Neural cell (in vitro differentiated cells): Measurements from ENCODE around the gene CWF19L2. TPM values are rescaled to one million over a fixed set of nuclear protein-coding genes. Genes with fewer than 3 reads are reported as not detected.

ENCODE experiments used
- H2AFZ ChIP-seq: fragments of 200-600, 300-800 bp; sonication (generic), shearing (Covaris generic); 2 replicates; pipeline ENCODE4 v1.6.0; 2014; ENCODE audit warnings: low read depth, mild to moderate bottlenecking, antibody characterized with exemption, low read length, moderate library complexity
- H3F3A ChIP-seq: fragments of 200-600 bp; shearing (Covaris generic); 2 replicates; pipeline ENCODE4 v1.6.1; 2016; ENCODE audit warnings: mild to moderate bottlenecking, moderate library complexity, mixed read lengths, antibody characterized with exemption, low read length; ENCODE audit not compliant: insufficient read depth, poor library complexity, severe bottlenecking
- H3K27ac ChIP-seq: fragments of 200-600, 300-800 bp; sonication (generic), shearing (Covaris generic); 2 replicates; pipeline ENCODE4 v1.5.1; 2014; ENCODE audit warnings: mild to moderate bottlenecking, low read length, moderate library complexity
- H3K27me3 ChIP-seq: fragments of 300-800, 200-600 bp; sonication (generic), shearing (Covaris generic); 2 replicates; pipeline ENCODE4 v1.6.0; 2014; ENCODE audit warnings: mild to moderate bottlenecking, low read depth, low read length, moderate library complexity; ENCODE audit not compliant: insufficient read depth
- H3K36me3 ChIP-seq: fragments of 300-800, 200-600 bp; sonication (generic), shearing (Covaris generic); 2 replicates; pipeline ENCODE4 v1.5.1; 2014; ENCODE audit warnings: mild to moderate bottlenecking, antibody characterized with exemption, low read length, moderate library complexity; ENCODE audit not compliant: insufficient read depth
- H3K4me2 ChIP-seq: fragments of 300-800, 200-600 bp; sonication (generic), shearing (Covaris generic); 2 replicates; pipeline ENCODE4 v1.6.0; 2014; ENCODE audit warnings: mild to moderate bottlenecking, low read length
- H3K4me3 ChIP-seq: fragments of 300-800, 200-600 bp; sonication (generic), shearing (Covaris generic); 2 replicates; pipeline ENCODE4 v1.5.1; 2014; ENCODE audit warnings: mild to moderate bottlenecking, low read length, moderate library complexity
- H3K79me2 ChIP-seq: fragments of 200-600 bp; shearing (Covaris generic); replicated peaks from 2 replicates; pipeline ENCODE4 v1.6.0; 2014; ENCODE audit warnings: mild to moderate bottlenecking, low read length, moderate library complexity; ENCODE audit not compliant: insufficient read depth
- H3K9ac ChIP-seq: fragments of 300-800, 200-600 bp; sonication (generic), shearing (Covaris generic); 2 replicates; pipeline ENCODE4 v1.6.1; 2016; ENCODE audit warnings: mild to moderate bottlenecking, low read length, mixed read lengths
- H3K9me2 ChIP-seq: fragments of 200-600 bp; shearing (Covaris generic); 2 replicates; pipeline ENCODE4 v1.6.1; 2016; ENCODE audit warnings: mild to moderate bottlenecking, low read length, mixed read lengths; ENCODE audit not compliant: insufficient read depth
- H3K9me3 ChIP-seq: fragments of 200-600, 300-800 bp; sonication (generic), shearing (Covaris generic); 2 replicates; pipeline ENCODE4 v1.6.1; 2016; ENCODE audit warnings: mild to moderate bottlenecking, mixed run types, low read length, moderate library complexity, mixed read lengths
- H4K20me1 ChIP-seq: fragments of 200-600 bp; shearing (Covaris generic); 2 replicates; pipeline ENCODE4 v1.6.1; 2016; ENCODE audit warnings: mild to moderate bottlenecking, mixed run types; ENCODE audit not compliant: insufficient read depth
- EP300 ChIP-seq: fragments of 450-650 bp; conservative IDR thresholded peaks from 2 replicates; pipeline ENCODE4 v1.6.1; 2014; ENCODE audit warnings: antibody characterized with exemption, mild to moderate bottlenecking, moderate library complexity; ENCODE audit not compliant: poor library complexity, severe bottlenecking
- EZH2 ChIP-seq: fragments of 200-600, 300-800 bp; shearing (Covaris generic), sonication (generic); IDR thresholded peaks from 2 replicates; pipeline ENCODE4 v1.6.1; 2014; ENCODE audit warnings: antibody characterized with exemption, low read length, borderline replicate concordance, mild to moderate bottlenecking; ENCODE audit not compliant: insufficient read depth, poor library complexity, severe bottlenecking
- MXI1 ChIP-seq: fragments of 450-650 bp; conservative IDR thresholded peaks from 2 replicates; pipeline ENCODE4 v1.6.1; 2014; ENCODE audit warnings: antibody characterized with exemption, mild to moderate bottlenecking; ENCODE audit not compliant: poor library complexity, severe bottlenecking
- POLR2AphosphoS5 ChIP-seq: IDR thresholded peaks from 2 replicates; pipeline ENCODE4 v1.6.1; 2012
- RAD21 ChIP-seq: fragments of 450-650 bp; conservative IDR thresholded peaks from 2 replicates; pipeline ENCODE4 v1.6.1; 2014; ENCODE audit warnings: antibody characterized with exemption, mild to moderate bottlenecking, moderate library complexity
- SMC3 ChIP-seq: fragments of 450-650 bp; conservative IDR thresholded peaks from 2 replicates; pipeline ENCODE4 v1.6.1; 2014; ENCODE audit warnings: antibody characterized with exemption, mild to moderate bottlenecking, moderate library complexity; ENCODE audit not compliant: poor library complexity
- TAF1 ChIP-seq: IDR thresholded peaks from 2 replicates; pipeline ENCODE4 v1.6.1; 2012; ENCODE audit warnings: low read depth
- polyA minus RNA-seq: library from RNA; depleted of rRNA, polyadenylated mRNA; stranded (reverse); fragments of >200 nt; gene quantifications from 2 replicates; pipeline ENCODE4 v1.2.3, GENCODE V29; 2014
- polyA plus RNA-seq: library from polyadenylated mRNA; depleted of rRNA; stranded (reverse); fragments of >200 nt; gene quantifications from 2 replicates; pipeline ENCODE4 v1.2.3, GENCODE V29; 2014
- TF ChIP-seq, protein P1 (sequence below): fragments of 450-650 bp; IDR thresholded peaks from 2 replicates; pipeline ENCODE4 v1.5.1; 2014; ENCODE audit warnings: antibody characterized with exemption, mild to moderate bottlenecking, moderate library complexity; ENCODE audit not compliant: poor library complexity, severe bottlenecking
- TF ChIP-seq, protein P2 (sequence below): IDR thresholded peaks from 2 replicates; pipeline ENCODE4 v1.6.1; 2012; ENCODE audit warnings: borderline replicate concordance

Gene CWF19L2
- polyA plus RNA-seq: 4.3 and 4.9 TPM in 2 replicates
- polyA minus RNA-seq: 27.9 and 30.2 TPM in 2 replicates

- Histone ChIP-seq H3K36me3 (no peaks in the 10 kb centered on the region), H3K27me3 (no peaks in the 10 kb centered on the region), H3K79me2 (peaks cover 20% of the 10 kb centered on the region), H4K20me1 (no peaks in the 10 kb centered on the region), H3F3A (no peaks in the 10 kb centered on the region), H3K4me3 (peak within 1 kb of the TSS; percentile 72), H3K9ac (peak within 1 kb of the TSS; percentile 64), H3K27ac (peak within 1 kb of the TSS; percentile 2), H3K9me3 (no peaks in the 10 kb centered on the region), H2AFZ (peak within 1 kb of the TSS; percentile 92), H3K4me2 (peak within 1 kb of the TSS; percentile 97), H3K9me2 (no peaks in the 10 kb centered on the region)
- TF ChIP-seq RAD21 (peak; percentile 52), TAF1 (peak; percentile 64), SMC3 (peak; percentile 35), EZH2 (no peak), MXI1 (peak; percentile 86), POLR2AphosphoS5 (peak; percentile 39)
- TF ChIP-seq, protein P1, sequence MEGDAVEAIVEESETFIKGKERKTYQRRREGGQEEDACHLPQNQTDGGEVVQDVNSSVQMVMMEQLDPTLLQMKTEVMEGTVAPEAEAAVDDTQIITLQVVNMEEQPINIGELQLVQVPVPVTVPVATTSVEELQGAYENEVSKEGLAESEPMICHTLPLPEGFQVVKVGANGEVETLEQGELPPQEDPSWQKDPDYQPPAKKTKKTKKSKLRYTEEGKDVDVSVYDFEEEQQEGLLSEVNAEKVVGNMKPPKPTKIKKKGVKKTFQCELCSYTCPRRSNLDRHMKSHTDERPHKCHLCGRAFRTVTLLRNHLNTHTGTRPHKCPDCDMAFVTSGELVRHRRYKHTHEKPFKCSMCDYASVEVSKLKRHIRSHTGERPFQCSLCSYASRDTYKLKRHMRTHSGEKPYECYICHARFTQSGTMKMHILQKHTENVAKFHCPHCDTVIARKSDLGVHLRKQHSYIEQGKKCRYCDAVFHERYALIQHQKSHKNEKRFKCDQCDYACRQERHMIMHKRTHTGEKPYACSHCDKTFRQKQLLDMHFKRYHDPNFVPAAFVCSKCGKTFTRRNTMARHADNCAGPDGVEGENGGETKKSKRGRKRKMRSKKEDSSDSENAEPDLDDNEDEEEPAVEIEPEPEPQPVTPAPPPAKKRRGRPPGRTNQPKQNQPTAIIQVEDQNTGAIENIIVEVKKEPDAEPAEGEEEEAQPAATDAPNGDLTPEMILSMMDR: peak; percentile 37
- TF ChIP-seq, protein P2, sequence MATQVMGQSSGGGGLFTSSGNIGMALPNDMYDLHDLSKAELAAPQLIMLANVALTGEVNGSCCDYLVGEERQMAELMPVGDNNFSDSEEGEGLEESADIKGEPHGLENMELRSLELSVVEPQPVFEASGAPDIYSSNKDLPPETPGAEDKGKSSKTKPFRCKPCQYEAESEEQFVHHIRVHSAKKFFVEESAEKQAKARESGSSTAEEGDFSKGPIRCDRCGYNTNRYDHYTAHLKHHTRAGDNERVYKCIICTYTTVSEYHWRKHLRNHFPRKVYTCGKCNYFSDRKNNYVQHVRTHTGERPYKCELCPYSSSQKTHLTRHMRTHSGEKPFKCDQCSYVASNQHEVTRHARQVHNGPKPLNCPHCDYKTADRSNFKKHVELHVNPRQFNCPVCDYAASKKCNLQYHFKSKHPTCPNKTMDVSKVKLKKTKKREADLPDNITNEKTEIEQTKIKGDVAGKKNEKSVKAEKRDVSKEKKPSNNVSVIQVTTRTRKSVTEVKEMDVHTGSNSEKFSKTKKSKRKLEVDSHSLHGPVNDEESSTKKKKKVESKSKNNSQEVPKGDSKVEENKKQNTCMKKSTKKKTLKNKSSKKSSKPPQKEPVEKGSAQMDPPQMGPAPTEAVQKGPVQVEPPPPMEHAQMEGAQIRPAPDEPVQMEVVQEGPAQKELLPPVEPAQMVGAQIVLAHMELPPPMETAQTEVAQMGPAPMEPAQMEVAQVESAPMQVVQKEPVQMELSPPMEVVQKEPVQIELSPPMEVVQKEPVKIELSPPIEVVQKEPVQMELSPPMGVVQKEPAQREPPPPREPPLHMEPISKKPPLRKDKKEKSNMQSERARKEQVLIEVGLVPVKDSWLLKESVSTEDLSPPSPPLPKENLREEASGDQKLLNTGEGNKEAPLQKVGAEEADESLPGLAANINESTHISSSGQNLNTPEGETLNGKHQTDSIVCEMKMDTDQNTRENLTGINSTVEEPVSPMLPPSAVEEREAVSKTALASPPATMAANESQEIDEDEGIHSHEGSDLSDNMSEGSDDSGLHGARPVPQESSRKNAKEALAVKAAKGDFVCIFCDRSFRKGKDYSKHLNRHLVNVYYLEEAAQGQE: no peak
Measured at GRCh38 chr11:107457558-107458271, at the start of gene CWF19L2. Gene CWF19L2 (minus strand): TSS chr11:107457825. CDS start chr11:107457816, 9 bp downstream.

DNA sequence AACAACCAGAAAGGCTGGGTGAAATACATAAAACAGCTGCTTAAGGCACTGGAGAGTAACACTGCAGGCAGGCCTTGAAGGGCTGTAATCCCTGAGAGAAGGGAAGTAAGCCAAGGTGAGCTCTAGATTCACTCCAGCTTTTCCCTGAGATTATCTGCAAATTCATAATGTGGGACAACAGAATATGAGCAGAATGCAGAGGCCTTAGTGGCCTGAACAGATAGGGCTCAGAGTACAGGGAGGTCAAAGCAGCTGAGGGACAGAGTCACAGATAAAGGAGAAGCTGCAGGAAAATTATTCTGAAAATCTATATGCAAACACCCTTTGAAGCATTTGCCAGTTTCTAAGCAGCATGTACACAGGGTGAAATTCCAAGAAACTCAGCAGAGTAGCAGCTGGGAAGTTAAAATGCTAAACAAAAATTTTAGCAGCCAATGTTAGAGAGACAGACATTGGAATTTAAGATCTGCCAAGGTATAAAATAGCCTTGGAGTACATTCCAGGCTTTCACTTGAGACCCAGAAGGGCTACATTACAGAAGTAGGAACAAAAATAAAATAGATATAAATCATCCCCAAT lies 48.1 kb upstream of the CWF19L2 start:
- Histone ChIP-seq H4K20me1 (no peaks in the 10 kb centered on the region), H3F3A (no peaks in the 10 kb centered on the region), H3K9me3 (peaks cover 3% of the 10 kb centered on the region), H3K36me3 (peaks cover 18% of the 10 kb centered on the region), H3K9ac (no peak overlapping the region), H3K79me2 (no peaks in the 10 kb centered on the region), H3K4me2 (no peak overlapping the region), H3K4me3 (no peak overlapping the region), H3K9me2 (no peaks in the 10 kb centered on the region), H3K27me3 (no peaks in the 10 kb centered on the region), H3K27ac (no peak overlapping the region), H2AFZ (no peak overlapping the region)
- TF ChIP-seq, protein P1: no peak
- TF ChIP-seq, protein P2: no peak
- TF ChIP-seq EZH2 (no peak), MXI1 (no peak), EP300 (no peak), TAF1 (no peak), RAD21 (no peak), POLR2AphosphoS5 (no peak), SMC3 (no peak)
